Myocyte (in vitro differentiated cells): ENCODE measurements around the gene CYP19A1. TPM values are rescaled to one million over a fixed set of nuclear protein-coding genes. Genes with fewer than 3 reads are reported as not detected.
"Not testable (repeated sequence)": the region's sequence is repeated elsewhere in the genome, so short reads cannot be mapped to it uniquely, and the experiment has no call there.

ENCODE experiments used
- DNase-seq: peaks from one replicate; pipeline ENCODE4 v3.0.0-alpha.2; 2012; ENCODE audit warnings: low read depth
- total RNA-seq: library from RNA; depleted of rRNA; stranded (reverse); fragments of >200 nt; gene quantifications from 2 replicates; pipeline ENCODE4 v1.2.3, GENCODE V29; 2014

Gene CYP19A1
- total RNA-seq, 1 donor from 2014 or later = 5.8 TPM

DNA sequence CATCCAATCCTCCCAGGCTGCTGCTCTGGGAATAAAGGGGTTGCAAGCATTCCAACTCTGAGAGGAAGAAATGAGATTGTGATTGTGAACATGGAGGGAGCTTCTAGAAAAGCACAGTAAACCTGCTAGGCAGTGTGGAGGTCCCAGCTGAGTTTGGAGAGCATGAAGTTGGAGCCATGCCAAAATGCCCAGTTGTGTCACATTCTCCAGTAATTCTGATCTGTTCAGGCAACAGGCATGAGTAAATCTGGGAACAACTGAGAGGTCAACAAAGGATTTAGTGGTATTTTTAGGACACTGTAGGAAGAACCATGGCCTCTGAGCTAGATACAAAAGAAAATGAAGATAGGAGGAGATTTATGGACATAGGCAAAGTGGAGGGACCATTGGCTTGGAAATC is 74.7 kb downstream of the CYP19A1 start:
- DNase-seq = peak; percentile 50

GRCh38 chr15:51263116-51263515 is 75.3 kb downstream of the CYP19A1 start:
- no peak for DNase-seq

DNA sequence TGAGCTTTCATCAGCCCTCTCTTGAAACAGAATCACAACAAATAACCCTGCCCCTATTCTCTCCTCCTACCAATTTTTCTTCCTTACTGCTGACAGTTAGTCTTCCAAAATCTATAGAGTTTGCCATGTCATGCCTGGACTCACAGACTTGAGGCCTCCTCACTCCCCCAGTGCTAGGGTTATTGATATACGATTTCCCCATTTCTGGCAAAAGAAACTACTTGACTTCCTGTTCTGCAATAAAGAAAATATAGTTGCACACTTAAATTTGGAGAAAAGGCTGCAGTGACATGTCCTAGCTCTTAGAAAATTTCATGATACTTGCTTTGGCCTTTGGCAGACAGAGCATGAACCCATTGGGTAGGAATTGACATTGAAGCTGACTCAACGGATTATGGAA is 75.9 kb downstream of the CYP19A1 start:
- no peak for DNase-seq

GRCh38 chr15:51261113-51261512 is 77.3 kb downstream of the CYP19A1 start:
- not testable (repeated sequence) for DNase-seq

DNA sequence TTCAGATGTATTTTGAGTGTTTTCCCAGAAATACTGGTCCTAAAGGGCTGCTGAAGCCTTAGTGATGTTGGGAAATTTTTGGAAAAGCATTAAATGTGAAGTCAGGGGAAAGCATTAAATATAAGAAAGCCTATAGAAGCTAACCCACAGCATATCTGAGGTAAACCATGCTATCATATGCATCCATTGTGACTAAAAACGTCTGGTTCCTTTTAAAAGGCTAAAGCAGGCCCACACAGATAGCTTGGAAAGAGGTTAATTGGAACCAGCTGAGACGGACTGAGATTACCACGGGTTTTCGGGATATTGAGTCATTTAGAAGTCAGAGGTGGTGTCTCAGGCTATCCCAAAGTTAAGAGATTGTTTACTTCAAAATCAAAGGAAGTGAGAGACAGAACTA is 78.2 kb downstream of the CYP19A1 start:
- DNase-seq = no peak

DNA sequence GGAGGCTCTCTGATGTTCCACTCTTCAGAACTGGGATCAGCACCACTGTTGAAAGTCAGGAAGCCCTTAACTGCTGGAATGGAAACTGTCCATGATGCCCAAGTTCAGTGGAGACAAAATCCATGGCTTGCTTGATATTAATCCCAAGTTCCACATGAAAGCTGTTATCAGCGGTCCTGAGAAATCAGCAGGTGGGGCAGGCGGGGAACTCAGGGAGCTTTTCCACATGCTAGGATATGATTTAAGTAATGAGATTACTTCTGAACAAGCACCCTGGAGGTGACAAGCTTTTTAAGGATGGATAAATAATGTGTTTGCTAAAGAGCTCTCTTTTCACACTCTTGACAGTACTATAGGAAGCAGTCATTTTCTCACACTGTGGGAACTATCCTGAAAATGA is 82.9 kb downstream of the CYP19A1 start:
- DNase-seq = no peak

- DNase-seq = no peak
Observed at GRCh38 chr15:51253366-51253765, 85.0 kb downstream of the CYP19A1 start.

- DNase-seq = no peak
Observed at GRCh38 chr15:51252671-51253070, 85.7 kb downstream of the CYP19A1 start.

DNA sequence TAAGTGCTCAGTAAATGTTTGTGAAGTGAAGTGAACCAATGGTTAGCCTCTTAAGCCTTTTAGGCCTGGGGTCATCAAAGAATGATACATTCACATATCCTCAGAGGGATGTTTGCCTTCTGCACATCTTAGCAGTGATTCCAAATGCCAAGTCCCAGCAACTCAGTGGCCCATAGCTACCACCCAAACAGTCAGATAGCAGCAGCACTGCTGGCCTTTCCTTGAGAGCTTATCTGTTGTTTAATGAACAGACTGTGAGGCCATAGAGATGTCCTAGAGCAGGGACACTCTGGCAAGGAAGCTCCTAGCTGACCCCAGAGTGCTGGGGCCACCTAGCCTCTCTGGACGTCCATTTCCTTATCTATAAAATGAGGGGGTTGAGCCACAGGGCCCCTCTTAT is 86.8 kb downstream of the CYP19A1 start:
- no peak for DNase-seq

- no peak for DNase-seq
Observed at GRCh38 chr15:51250217-51251011, 88.0 kb downstream of the CYP19A1 start.

GRCh38 chr15:51245628-51246027 is 92.8 kb downstream of the CYP19A1 start:
- DNase-seq = no peak

DNA sequence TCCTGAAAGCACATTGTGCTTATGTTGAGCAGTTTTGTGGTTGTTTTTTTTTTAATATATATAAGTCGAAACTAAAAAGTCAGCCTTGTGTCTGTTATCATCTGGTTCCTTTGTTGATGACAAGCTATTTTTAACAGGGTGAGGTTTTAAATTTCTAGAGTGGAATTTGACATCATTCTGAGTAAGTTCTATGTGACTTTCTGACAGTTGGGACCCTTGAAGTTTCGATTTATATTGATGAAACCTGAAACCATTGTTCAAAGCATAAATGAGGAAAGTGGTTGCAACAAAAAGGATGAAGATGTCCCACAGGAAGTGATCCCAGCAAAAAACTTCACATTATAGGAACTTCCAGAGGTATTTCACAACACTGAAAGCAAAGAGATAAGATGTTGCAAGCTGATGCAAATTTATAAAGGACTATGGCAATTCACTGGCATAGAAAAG is 94.0 kb downstream of the CYP19A1 start:
- no peak for DNase-seq

DNA sequence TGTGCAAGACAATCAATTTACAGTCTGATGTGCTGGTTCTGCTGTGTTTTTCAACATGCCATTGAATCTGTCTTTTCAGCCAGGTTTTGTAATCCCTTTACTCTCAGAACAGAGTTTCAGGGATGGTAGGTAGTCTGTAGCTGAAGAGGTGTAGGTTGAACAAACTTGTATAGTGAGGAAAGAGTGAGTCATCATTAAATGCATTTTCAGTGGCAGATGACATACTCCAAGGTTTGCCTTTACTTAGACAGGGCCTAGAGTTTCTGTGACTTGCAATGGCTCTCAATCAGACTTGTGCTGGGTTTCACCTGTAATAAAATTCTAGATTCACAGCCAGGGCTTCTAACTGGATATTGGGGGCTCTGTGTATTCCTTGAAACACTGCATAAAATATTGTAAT is 94.6 kb downstream of the CYP19A1 start:
- DNase-seq = no peak

DNA sequence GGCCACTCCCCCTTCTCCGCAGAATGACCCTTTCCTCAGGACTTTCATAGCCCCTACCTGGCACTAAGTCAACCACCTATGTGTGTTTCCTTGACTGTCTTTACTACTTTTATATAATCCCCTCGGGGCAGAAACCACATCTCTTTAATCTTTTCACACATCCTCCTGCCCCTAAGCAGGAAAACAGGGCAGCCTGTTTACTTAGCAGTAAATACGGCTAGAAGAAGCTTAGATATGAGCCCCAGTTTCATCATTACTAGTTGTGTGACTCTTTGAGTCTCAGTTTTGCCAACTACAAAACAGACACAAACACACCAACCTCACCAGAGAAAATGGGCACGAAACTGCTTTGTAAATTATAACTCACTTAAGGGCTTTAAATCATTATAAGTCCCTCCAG is 98.3 kb downstream of the CYP19A1 start:
- DNase-seq = no peak

GRCh38 chr15:51237816-51238215 is 100.6 kb downstream of the CYP19A1 start:
- no peak for DNase-seq

GRCh38 chr15:51234176-51234927 is 104.0 kb downstream of the CYP19A1 start:
- no peak for DNase-seq

DNA sequence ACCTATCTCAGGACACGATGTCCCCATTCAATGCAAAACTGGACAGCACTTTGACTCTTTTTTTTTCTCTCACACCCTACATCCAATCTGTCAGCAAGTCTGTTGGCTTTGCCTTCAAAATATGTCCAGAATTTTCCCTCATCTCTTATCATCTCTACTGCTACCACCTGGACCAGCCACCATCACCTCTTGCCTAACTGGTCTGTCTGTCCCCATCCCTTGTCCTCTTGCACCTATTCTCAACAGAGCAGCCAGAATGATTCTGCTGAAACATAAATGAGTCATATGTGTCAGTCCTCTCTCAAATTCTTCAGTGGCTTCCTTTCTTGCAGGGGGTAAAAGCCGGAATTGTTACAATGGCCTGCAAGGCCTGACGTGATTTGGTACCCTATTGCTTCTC is 105.8 kb downstream of the CYP19A1 start:
- DNase-seq = no peak

DNA sequence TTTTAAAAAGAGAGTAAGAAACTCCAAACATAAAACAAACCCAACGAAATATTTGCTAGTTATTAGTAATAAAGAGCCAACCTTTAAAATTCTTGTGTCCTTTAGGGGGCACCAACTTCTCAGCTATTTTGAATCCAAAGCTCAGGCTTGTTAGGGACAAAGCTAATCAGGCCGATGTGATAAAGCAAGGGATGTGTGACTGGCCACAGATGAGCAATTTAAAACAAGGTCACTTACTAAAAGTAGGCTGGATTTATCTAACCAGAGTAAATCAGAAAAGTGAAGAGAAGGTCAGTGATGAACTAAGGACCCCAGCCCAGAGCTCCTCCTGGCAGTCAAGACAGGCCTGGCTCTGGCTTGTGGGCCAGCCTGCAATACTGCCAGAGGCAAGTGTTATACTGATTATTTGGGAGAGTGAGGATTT is 108.5 kb downstream of the CYP19A1 start:
- DNase-seq = peak; percentile 57

DNA sequence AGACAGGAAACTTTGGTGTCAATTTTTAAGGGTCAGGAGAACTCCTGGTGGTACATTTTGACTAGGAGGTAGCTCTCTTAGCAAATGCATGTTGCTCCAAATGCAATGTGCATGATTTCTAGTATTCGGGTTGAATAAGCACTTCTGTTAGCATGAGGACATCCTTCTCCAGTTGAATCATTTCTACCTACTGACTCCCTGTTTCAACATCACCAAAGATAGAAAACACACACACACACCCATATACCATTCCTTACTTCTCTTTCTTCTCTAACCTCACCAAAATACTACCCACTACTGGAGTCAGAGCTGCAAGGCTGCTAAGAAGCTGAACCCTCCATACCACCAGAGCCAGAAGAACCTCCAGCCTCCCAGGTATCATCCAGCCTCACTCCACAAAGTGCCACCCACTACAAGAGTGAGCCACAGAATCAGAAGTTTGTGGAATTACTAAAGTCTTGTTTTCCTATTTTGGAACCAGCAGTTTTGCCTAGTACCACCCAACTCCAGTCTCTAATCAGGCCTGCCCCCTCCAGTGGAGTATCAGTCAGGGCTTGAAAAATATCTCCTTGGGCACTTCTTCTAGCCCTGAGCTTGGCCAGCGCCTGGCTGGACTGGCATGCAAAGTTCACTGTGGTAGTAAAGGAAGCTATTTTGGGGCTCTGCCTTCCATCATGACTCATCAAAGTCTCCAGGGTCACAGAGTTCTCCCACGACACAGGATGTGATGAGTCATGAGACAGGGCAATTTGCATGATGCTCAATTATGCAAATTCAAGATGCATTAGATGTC is 110.3 kb downstream of the CYP19A1 start:
- DNase-seq = peak; percentile 95

GRCh38 chr15:51226576-51227210 is 111.7 kb downstream of the CYP19A1 start:
- no peak for DNase-seq

- no peak for DNase-seq
Observed at GRCh38 chr15:51224428-51224827, 114.0 kb downstream of the CYP19A1 start.
